Measurements from ENCODE around the gene SEMA3G.

SEMA3G gene

DNA sequence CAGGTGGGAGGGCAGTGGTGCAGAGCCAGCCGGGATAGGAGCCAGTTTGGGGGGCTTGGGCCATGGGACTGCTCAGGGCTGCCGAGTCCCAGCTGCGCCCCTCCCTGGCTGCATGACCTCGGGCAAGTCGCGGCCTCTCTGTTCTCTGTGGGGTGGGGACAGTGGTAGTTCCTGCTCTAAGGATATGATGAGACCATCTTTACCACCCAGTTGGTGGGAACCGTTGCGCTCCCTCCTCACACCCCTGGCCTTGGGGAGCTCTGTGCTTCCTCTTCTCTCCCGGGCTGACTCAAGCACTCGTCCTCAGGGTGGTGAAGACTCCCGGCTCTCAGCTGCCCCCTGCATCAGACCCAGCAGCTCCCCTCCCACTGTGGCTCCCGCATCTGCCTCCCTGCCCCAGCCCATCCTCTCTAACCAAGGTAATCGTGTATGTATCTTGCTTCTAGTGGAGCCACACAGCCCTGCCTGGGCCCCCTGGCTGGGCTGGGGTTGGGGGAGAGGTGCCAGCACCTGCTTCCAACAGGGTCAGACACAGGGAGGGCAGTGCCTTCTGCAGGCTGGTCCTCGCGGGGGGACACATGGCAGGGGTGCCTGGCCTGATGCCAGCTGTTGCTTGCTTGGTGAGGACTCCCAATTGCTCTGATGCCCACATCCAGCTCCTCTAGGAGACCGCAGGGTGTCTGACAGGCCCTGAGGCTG, 35.1 kb upstream of the SEMA3G start:
- no peak for DNase-seq (ENCODE audit: low read depth, low spot score)

DNA sequence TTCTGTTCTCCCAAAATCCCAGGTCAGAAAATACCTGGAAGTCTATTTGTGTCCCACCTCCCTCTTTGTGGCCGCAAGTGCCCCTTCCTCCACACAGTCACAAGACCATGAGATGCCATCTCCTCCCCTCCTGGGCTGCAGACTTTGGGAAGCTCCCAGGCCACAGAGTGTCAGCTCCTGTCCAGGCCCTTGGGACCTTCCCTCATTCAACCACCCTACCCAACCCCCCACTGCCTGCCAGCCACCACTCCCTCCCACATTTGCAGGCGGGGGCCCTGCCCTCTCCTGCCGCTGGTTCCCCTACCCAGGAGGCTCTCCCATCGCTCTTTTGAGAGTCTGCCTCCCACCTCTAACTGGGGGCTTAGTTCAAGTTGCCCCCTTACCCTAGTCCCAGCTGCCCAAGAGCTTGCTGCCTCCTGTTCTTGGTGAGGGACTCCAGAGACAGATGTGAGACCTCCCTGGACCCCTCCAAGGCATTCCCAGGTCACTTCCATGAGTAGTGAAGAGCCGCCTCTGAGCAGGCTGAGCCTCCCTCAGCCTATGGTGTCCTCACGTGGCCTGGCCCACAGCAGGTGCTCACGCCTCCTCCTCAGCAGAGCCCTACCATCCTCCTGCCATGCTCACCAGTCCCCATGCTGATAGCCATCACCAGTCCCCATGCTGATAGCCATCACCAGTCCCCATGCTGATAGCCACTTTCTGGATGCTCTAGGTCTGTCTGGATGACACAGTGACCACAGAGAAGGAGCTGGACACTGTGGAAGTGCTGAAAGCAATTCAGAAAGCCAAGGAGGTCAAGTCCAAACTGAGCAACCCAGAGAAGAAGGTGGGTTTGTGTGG, 34.4 kb upstream of the SEMA3G start:
- DNase-seq (ENCODE audit: low read depth, low spot score): no peak

DNA sequence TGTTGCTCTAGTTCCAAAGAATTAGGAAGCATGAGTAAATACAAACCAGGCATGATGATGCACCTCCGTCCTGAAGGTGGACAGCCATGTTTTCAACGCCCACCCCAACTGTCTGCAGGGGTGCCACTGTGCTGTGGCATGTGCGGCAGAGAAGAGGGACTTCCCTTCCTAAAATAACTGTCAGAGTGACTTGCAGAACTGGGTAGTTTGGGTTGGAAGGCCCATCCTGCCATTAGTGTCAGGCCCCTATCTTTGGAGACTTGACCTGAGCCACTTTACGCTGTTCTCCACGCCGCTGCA, 32.8 kb upstream of the SEMA3G start:
- DNase-seq (ENCODE audit: low read depth, low spot score): no peak

DNA sequence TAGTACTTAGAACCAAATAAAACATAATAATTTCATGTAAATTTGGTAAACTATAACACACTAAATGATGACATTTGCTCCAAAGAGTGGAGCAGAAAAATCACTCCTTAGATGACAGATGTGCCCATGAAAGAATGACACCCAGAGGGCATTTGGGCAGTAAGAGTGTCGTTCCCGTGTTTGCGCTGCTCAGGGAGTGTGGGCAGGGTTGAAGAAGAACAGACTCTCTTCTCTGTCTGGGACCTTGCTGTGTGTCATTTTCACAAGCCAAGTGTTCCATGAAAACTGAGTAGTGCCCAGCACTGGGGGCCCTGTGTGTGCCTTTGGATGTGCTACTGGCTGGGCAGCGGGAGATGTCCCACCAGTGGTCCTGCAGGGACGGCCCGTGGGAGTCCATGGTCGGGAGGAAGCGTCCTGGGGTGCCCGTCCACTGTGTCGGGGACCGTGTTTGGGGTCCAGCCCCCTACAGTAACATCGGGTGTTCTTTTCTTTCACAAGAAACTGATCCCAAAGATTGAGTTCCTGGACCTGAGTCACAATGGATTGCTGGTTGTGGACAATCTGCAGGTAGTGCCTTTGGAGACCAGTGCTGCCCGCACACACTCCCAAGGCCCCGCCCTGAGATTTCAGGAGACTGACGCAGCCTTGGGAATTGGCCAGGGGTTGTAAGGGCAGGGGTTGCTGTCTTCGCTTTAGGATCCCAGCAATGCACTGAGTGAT, 32.3 kb upstream of the SEMA3G start:
- no peak for DNase-seq (ENCODE audit: low read depth, low spot score)

DNA sequence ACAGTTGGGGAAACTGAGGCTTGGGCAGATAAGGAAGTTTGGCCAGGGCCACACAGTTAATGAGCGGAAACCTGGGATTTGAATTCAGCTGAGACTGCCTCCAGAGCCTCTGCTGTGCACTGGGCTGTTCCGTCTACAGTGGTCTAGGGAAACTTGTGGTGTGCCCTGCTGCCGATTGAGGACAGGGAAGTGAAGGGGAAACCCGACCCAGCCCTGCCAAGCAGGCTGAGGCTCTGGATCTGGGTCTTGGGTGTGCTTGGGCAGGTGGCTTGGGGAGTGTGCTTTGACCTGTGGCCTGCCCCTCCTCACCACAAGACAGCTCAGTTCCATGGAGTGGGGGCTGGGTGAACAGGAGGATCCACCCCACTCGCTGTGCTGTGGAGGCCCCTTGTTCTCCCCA, 28.1 kb upstream of the SEMA3G start:
- no peak for DNase-seq (ENCODE audit: low read depth, low spot score)

DNA sequence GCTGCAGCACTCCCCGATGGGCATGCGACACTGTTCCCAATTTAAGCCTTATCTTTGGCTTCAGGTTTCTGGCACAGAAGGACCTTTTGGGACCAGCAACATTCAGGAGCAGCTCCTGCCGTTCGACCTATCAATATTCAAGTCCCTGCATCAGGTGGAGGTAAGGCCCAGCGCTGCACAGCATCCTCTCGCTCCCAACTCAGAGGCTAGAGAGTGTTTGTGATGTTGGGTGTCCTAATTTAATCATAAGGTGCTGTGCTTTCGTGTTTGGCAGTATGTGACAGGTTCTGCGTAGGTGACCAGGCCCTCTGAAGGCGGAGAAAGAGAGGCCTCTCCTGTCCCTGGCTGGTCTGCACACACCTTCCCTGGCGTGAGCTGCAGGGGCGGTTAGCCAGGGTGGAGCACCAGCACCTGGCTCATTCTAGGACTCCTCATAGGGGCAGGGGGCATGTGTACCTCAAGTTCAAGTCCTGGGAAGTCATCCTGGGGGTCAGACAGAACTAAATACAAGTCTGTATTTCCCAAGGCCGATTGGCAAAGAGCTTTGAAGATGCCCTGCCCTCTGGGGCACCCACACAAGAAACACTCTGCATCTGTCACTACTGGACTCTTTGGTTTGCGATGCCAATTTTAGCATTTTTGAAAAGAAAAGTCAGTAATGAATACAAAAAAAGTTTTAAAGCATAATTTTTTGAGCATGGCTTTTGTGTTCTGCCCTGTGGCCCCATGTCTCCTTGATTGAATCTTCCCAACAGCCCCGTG, 27.5 kb upstream of the SEMA3G start:
- DNase-seq (ENCODE audit: low read depth, low spot score): no peak

DNA sequence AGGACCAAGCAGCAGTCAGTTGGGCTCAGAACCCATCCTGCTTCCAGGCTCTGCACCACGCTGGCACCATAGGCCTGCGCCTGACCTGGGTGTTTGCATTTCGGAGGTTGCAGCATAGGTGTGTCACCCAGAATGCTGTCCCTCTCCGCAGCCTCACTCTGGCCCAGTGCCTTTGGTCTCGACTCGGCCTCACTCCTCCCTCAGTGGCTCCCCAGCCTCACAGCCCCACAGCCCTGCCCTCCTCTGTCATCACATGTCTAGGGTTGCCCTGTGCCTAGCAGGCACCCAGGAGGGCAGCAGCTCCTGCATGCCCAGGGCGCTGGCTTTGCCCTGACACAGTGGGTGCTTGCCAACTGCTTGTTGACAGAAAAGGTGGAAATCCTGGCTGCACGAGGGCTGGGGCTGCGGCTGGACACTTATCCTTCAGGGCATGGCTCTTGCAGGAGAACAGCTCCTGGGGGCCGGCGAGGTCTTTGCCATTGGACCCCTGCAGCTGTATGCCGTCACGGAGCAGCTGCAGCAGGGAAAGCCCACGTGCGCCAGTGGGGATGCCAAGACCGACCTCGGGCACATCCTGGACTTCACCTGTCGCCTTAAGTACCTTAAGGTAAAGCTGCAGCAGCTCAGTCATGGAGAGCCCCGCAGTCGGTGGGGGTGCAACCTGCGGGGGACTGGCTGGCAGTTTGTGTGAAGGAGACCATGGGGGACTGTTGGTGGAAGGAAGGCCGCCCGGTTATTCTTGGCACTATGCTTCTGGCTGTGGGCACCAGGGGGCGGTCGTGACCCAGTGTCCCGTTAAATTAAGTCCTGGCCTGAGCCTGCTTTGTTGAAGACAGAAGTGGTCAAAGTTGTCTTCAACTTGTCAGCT, 26.7 kb upstream of the SEMA3G start:
- peak; percentile 68 for DNase-seq (ENCODE audit: low read depth, low spot score)

DNA sequence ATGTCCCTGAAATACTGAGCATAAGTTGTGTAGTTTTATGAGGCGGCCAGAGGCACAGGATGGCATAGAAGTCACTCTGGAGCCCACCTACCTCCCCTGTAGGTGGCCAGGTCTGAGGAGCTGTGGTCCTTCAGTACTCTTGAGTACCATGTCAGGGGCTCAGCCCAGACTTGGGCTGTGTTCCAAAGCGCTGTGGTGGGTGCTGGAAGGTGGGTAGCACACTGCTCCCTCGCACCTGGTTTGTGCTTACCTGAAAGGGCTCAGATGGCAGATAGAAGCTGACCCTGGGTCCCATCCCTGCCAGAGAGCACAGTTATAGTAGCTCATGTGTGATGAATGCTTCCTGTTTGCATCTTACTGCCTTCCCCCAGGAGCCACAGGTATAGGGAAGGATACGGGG, 26.0 kb upstream of the SEMA3G start:
- no peak for DNase-seq (ENCODE audit: low read depth, low spot score)

DNA sequence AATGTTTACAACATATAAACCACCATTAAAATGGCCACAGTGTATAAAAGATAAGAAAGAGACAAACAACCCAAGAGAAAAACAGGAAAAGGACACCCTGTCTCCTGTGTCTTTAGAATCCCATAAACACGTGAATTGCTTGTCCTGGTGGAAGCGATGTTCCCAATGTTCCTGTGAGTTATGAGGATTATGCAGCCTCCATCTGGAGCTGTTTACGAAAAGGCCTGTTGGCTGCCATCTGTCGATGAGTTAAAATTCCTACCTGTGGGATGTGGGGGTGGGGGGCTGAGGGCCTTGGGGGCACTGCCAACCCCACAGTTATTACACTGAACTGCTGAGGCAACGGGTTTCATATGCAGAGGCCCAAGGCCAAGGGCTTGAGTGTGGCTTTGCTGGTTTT, 24.1 kb upstream of the SEMA3G start:
- no peak for DNase-seq (ENCODE audit: low read depth, low spot score)

DNA sequence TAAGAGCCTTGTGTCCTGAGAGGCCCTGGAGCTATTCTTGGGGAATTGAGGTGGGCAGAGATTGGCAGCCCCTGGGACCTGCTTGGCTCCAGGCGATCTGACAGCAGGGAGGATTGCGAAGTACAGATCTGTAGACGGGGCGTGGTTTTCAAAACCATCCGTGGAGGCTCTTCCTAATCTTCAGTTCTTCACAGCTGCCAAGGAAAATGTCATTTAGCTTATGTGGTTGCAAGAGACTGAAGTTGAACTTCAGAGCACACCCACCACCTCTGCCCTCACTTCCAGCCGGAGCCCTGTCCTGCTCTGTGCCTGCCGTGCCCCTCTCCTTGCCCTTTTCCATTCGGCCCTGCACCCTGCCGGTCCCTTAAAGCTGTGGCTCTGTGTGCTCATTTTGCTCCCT, 23.4 kb upstream of the SEMA3G start:
- no peak for DNase-seq (ENCODE audit: low read depth, low spot score)

DNA sequence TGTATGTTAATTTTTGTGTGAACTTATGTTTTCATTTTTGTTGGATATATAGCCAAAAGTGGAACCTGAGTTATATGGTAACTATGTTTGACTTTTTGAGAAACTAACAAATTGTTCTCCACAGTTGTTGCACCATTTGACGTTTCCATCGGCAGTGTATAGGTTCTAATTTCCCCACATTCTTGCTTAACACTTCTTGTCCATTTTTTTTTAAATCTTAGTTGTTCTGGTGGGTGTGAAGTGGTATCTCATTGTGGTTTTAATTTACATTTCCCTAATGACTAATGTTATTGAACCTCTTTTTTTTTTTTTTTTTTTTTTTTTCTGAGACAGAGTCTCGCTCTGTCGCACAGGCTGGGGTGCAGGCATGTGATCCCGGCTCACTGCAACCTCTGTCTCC, 18.5 kb upstream of the SEMA3G start:
- DNase-seq (ENCODE audit: low read depth, low spot score): no peak

DNA sequence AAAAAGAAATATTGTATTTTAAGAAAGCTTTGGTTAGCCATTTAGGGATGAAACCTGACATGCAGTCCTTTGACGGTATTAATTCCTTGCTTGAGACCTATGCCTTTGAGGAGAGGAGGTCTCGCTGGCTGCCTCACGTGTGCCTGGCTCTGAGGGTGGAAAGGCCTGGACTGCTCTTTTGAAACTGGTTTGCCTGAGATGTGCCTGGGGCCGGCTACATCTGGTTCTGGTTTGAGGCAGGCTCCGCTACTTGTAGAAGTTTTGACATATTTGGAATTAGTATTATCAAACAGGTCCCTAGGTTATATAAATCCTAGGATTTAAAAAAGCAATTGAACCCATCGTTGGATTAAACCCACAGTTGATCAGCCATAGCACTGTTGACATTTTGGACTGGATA, 17.0 kb upstream of the SEMA3G start:
- DNase-seq (ENCODE audit: low read depth, low spot score): no peak

DNA sequence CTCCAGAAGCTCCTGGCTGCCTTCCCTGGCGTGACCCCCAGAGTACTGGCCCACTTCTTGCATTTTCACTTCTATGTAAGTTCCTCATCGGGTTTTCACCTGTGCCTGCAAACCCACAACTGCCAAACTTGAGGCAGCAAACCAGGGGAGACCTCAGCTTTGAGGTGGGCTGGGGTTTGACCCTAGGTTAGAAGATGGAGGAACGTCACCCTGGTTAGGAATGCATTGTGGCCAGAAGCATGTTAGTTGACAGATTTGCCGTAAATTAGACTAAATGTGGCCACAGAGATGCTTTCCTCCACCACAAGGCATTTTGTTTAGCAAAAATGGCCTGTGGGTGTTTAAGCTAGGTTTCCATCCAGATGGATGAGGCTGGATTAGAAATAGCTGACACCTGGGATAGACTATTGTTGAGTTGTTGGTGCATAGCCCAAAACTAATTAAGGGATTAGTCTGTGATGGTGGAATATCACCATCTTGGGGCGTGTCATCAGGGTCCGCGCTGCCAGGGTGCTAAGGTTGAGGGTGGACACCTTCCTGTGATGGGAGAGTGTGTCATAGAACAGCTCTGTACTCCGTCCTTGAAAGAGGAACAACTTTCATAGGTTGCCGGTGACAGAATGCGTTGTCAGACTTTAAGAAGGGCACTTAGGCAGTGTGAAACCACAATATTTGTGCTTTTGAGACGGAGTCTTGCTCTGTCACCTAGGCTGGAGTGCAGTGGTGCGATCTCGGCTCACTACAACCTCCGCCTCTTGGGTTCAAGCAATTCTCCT, 14.1 kb upstream of the SEMA3G start:
- no peak for DNase-seq (ENCODE audit: low read depth, low spot score)

DNA sequence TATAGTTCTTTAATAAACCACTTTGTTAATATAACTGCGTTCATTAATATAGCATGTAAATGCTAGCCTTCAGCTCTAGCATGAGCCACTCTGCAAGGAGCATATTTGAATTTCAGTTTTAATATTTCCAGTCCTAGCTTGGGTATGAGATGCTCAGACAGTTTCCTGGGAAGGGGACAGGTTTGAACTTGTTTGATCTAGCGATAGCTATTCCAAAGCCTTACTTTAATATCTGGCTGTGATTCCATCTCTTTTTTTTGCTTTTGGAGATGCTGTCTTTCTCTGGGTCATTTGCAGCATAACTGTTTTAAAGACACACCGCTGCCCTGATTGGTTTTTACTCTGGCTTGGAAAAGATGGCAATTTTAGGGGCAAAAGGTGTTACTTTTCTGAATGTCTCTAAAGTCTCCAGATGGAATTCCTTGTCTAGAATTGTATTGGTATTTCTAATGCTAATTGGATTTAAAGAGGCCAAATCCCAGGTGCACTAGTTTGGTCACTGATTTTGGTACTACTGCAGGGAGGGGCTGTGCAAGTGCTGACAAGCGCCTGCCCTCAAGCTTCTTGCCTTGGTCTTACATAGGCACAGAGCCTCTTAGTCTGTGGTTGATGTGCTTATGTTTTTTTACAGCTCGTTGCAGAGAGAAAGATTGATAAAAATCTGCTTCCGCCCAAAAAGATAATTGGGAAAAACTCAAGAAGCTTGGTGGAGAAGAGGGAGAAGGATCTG, 13.3 kb upstream of the SEMA3G start:
- DNase-seq (ENCODE audit: low read depth, low spot score): no peak

DNA sequence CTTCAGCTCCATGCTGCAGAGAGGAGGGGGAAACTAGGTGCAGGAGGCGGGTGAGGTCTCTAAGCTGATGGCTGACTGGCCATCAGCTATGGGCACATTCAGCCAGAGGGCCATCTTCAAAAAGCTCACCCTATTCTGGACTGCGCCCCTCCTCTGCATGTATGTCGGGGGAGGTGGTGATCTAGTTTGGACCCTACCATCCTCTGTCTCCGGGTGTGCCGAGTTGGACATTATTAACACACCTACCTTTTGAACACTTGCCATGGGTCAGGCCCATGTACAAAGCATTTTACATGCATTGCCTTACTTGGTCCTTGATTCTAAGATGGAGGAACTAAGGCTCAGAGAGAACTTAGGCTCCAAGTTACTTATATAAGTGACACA, 11.9 kb upstream of the SEMA3G start:
- DNase-seq (ENCODE audit: low read depth, low spot score): peak; percentile 10

DNA sequence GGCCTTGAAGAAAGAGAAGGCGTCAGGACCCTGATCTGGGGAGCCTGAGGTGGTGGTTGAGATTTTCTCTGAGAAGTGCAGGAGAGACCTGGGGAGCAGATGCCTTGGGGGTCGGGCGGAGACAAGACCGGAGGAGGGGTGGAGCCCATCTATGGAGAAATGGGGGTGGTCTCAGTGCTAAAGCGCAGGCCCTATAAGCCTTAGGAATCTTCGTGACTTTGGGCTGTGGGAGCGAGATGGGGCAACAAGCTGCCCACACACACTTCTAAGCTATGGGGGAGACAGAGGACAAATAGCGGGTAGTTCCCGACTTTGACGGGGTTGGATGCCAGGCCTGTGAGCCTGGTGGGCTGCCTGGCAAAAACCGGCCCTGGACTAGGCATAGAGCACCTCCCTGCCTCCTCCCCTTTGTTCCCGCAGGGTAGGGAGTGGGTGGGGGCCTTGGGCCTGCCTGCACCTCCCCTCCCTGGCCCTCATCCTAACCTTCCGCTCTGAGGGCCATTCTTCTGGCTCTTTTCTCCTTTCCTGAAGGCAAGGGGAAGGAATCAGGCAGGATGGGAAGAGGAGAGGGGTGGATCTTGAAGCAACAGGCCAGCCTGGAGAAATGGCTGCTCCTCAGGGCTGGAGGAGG, 11.4 kb upstream of the SEMA3G start:
- DNase-seq (ENCODE audit: low read depth, low spot score): peak; percentile 55

DNA sequence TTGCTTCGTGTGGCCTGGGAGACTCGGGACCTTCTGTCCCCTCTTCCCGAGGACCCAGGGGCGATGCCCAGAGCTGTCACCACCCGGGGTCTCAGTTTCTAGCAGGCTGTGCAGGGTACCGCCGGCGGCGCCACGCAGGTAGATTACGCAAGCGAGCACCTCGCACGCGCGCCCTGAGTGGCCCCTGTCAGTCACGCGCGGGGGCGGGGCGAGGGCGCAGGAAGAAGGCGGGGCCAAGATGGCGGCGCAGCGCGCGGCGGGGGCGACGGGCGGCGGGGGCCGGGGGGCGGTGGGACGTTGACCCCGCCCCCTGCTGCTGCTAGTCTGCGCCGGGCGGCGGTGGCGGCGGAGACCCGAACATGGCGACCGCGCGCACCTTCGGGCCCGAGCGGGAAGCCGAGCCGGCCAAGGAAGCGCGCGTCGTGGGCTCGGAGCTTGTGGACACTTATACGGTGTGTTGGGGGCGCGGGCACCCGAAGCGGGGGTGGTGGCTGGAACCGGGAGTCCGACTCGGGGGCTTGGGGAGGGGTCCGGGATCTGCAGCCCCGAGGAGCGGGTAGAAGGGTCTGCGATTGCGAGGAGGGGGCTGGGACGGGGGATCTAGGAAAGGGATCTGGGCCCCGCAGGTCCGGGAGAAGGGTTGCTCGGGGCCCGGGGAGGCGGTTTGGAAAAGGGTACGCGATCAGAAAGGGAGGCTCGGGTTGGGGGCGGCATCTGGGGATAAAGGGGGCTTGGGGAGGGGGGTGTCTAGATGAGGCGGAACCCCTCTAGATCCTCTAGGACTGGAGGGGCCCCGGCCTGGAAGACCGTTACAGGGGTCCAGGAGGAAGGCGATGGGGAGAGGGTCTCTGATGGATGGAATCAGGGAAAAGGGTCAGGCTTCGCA, 10.6 kb upstream of the SEMA3G start, which contains the start of gene NISCH:
NISCH (plus strand) TSS at position 322 of the 886 bp plus-strand sequence; CDS start at position 360, 38 bp downstream.
- DNase-seq (ENCODE audit: low read depth, low spot score): peak; percentile 69

DNA sequence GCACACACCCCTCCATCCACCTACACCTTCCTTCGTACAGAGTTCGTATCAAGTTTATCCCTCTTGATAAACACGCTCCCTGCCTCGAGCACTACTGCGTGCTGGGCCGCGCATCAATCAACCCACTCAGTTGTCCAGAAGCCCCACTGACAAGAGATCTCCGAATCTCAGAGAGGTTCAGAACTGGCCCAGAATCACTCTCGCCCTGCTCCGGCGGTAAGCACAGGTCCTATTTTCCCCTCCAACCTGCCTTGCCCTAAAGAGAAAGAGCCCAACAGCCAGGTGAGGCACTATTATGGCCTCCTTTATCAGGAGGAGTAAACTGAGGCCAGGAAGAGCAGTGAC, 10.0 kb upstream of the SEMA3G start:
- no peak for DNase-seq (ENCODE audit: low read depth, low spot score)

Measured in ELF-1 (cell line).